Measurements from ENCODE around the gene VPS37C. TPM values are rescaled to one million over a fixed set of nuclear protein-coding genes. Genes with fewer than 3 reads are reported as not detected.
A peak's percentile ranks its signal among the peaks of the same experiment; 100 is the strongest.

VPS37C gene
- total RNA-seq, 1 experiment from 2014 or later, result 19.0 TPM

DNA sequence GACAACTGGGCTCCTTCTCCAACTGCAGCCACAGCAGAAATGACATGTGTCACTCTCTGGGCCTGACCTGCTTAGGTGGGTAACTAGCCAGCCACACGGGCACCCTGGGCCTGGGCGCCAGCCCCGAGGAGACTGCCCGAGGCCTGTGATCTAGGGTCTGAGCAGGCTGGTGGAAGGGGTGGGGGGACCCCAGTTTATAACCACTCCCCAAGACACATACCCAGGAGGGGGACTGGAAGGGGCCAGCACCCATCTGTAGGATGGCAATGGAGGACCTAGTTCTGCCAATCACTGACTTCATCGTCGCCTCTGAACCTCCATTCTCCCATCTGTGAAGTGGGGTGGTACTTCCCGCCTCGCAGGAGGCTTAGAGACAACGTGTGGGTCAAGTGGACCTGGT, 42.8 kb downstream of the VPS37C start:
- Histone ChIP-seq H2BK20ac (ENCODE audit: low read depth, low read length, poor library complexity, severe bottlenecking) (no peak overlapping the region), H4K5ac (ENCODE audit: insufficient read length, low read depth, low read length) (no peak overlapping the region), H3K79me1 (ENCODE audit: insufficient read depth, low read depth, low read length, poor library complexity, severe bottlenecking) (no peaks in the 10 kb centered on the region), H3K27ac (ENCODE audit: insufficient read length, low read depth, low read length) (no peak overlapping the region), H4K8ac (replicated peaks; ENCODE audit: insufficient read length, low read depth, low read length) (no peak overlapping the region), H4K20me1 (ENCODE audit: control insufficient read depth, insufficient read depth, insufficient read length) (no peaks in the 10 kb centered on the region), H3K23ac (ENCODE audit: insufficient read length, low read depth, low read length) (no peak overlapping the region), H3K27me3 (ENCODE audit: insufficient read depth, low read length) (no peaks in the 10 kb centered on the region), H2BK12ac (ENCODE audit: insufficient read length, low read depth, low read length) (no peak overlapping the region), H3T11ph (ENCODE audit: low read length) (no peak overlapping the region), H3K4me1 (ENCODE audit: insufficient read depth, low read length) (no peaks in the 10 kb centered on the region), H2AFZ (ENCODE audit: low read length) (no peak overlapping the region), H3K14ac (ENCODE audit: insufficient read depth, low read length) (no peak overlapping the region), H3K9me3 (ENCODE audit: control insufficient read depth, low read depth, low read length) (no peaks in the 10 kb centered on the region), H2BK15ac (ENCODE audit: low read depth, low read length) (no peak overlapping the region), H3K4me2 (ENCODE audit: insufficient read depth, insufficient read length, low read length) (no peak overlapping the region), H3K56ac (ENCODE audit: insufficient read length, low read depth, low read length) (no peak overlapping the region), H2BK120ac (ENCODE audit: low read depth, low read length, poor library complexity, severe bottlenecking) (no peak overlapping the region), H4K91ac (ENCODE audit: insufficient read length, low read depth, low read length) (no peak overlapping the region), H3K18ac (ENCODE audit: insufficient read length, low read depth, low read length) (no peak overlapping the region), H2AK5ac (ENCODE audit: insufficient read length, low read length) (no peak overlapping the region), H3K23me2 (ENCODE audit: insufficient read length, low read depth, low read length, poor library complexity, severe bottlenecking) (no peaks in the 10 kb centered on the region), H3K4ac (ENCODE audit: low read depth, low read length) (no peak overlapping the region), H3K9ac (ENCODE audit: extremely low read depth, insufficient read length, low read length) (no peak overlapping the region), H3K79me2 (ENCODE audit: insufficient read depth, low read length) (no peaks in the 10 kb centered on the region), H2BK5ac (ENCODE audit: insufficient read length, low read length) (no peak overlapping the region)
- no peak for DNase-seq
- Mint-ChIP-seq H3K4me1 (peaks cover 2 to 11% of the 10 kb centered on the region in 2 experiments; a peak in 1 of 4 replicates), H3K27ac (peak overlapping the region in 1 of 3 experiments; percentile 87; a peak in 1 of 7 replicates), H3K4me3 (no peak overlapping the region; a peak in 1 of 5 replicates), H3K36me3 (ENCODE audit: insufficient read depth in 1 of 3, low read depth in 3 of 3) (no peaks in the 10 kb centered on the region), H3K27me3 (ENCODE audit: low read depth) (peaks cover 1% of the 10 kb centered on the region; the same call in 1 of the 2 replicates), H3K9me3 (no peaks in the 10 kb centered on the region; a peak in 1 of 5 replicates)
- TF ChIP-seq, protein P1, sequence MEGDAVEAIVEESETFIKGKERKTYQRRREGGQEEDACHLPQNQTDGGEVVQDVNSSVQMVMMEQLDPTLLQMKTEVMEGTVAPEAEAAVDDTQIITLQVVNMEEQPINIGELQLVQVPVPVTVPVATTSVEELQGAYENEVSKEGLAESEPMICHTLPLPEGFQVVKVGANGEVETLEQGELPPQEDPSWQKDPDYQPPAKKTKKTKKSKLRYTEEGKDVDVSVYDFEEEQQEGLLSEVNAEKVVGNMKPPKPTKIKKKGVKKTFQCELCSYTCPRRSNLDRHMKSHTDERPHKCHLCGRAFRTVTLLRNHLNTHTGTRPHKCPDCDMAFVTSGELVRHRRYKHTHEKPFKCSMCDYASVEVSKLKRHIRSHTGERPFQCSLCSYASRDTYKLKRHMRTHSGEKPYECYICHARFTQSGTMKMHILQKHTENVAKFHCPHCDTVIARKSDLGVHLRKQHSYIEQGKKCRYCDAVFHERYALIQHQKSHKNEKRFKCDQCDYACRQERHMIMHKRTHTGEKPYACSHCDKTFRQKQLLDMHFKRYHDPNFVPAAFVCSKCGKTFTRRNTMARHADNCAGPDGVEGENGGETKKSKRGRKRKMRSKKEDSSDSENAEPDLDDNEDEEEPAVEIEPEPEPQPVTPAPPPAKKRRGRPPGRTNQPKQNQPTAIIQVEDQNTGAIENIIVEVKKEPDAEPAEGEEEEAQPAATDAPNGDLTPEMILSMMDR (conservative IDR thresholded peaks at IDR 0.05), result no peak
- WGBS (ENCODE audit: extremely low coverage, insufficient read length, low lambda C conversion rate), result no CpG with 5 or more reads among the region's 9 CpGs
